A549 (cell line): ENCODE measurements around the gene STRBP.

Experiments
- CBX8 ChIP-seq: fragments of 200-600 bp; sonication (generic); IDR thresholded peaks from 2 replicates; pipeline ENCODE4 v1.6.1; 2016
- CHD2 ChIP-seq: fragments of 150-350 bp; IDR thresholded peaks from 2 replicates; pipeline ENCODE4 v1.6.1; 2014; ENCODE audit warnings: low read length; ENCODE audit not compliant: partially characterized antibody
- CTCF ChIP-seq: fragments of >200 bp; sonication (Bioruptor Twin); formaldehyde crosslinking; IDR thresholded peaks from 3 replicates; pipeline ENCODE4 v1.5.1; 2016
- ESRRA ChIP-seq: fragments of 150-350 bp; IDR thresholded peaks from 2 replicates; pipeline ENCODE4 v1.6.1; 2014; ENCODE audit warnings: mild to moderate bottlenecking, low read length, borderline replicate concordance
- MAZ ChIP-seq: fragments of 150-350 bp; IDR thresholded peaks from 2 replicates; pipeline ENCODE4 v1.6.1; 2014; ENCODE audit warnings: antibody characterized with exemption, low read depth, low read length, borderline replicate concordance
- MYC ChIP-seq: IDR thresholded peaks from 2 replicates; pipeline ENCODE4 v1.6.1; 2012; ENCODE audit warnings: mild to moderate bottlenecking, inconsistent platforms, low read length, improper control_type of control experiment, borderline replicate concordance
- POLR2A ChIP-seq: IDR thresholded peaks from 2 replicates; pipeline ENCODE4 v1.6.1; 2012; ENCODE audit warnings: mild to moderate bottlenecking, low read length
- RAD21 ChIP-seq, 2 experiments: fragments of >200 bp in 1 of 2; sonication (Bioruptor Twin) in 1 of 2; formaldehyde crosslinking in 1 of 2; IDR thresholded peaks in 1 of 2; conservative IDR thresholded peaks in 1 of 2; 2 replicates in 1 of 2; 3 replicates in 1 of 2; pipeline ENCODE4 v1.6.1; 2012 to 2018; ENCODE audit warnings: inconsistent platforms in 1 of 2
- RCOR1 ChIP-seq: fragments of 150-350 bp; IDR thresholded peaks from 2 replicates; pipeline ENCODE4 v1.6.1; 2014; ENCODE audit warnings: antibody characterized with exemption, low read length, low read depth
- SREBF2 ChIP-seq: fragments of 450-650 bp; IDR thresholded peaks from 2 replicates; pipeline ENCODE4 v1.6.1; 2014; ENCODE audit warnings: mild to moderate bottlenecking, moderate library complexity
- TP53 ChIP-seq: fragments of 250-450 bp; sonication (Bioruptor Pico); IDR thresholded peaks from 2 replicates; pipeline ENCODE4 v1.5.0; 2021; ENCODE audit warnings: mild to moderate bottlenecking, moderate library complexity
- ZFP36 ChIP-seq: fragments of 450-650 bp; IDR thresholded peaks from 2 replicates; pipeline ENCODE4 v1.6.1; 2014; ENCODE audit warnings: borderline replicate concordance; ENCODE audit not compliant: partially characterized antibody
- TF ChIP-seq, protein P1 (sequence below): fragments of 200-600 bp; sonication (generic); IDR thresholded peaks from 2 replicates; pipeline ENCODE4 v1.6.1; 2016; ENCODE audit warnings: antibody characterized with exemption, mild to moderate bottlenecking, moderate library complexity
- TF ChIP-seq, protein P2 (sequence below): IDR thresholded peaks from 2 replicates; pipeline ENCODE4 v1.6.1; 2012

DNA sequence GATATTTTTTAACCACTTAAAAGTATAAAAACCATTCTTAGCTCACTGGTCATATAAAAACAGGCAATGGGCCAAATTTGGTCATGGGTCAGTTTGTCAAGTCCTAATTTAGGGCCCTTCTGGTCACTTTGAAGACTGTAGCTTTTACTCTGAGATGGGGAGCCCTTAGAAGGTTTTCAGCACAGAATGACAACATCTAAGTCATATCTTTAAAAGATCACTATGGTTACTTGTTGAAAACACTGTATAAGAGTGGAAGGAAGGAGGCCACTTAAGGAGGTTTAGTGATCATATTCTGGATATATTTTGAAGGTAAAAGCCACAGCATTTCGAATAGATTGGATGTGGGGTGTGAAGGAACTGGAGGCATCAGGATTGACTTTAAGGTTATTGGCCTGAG lies 76.7 kb downstream of the STRBP start:
- TF ChIP-seq CTCF (no peak), RCOR1 (no peak), MYC (no peak), CHD2 (no peak), POLR2A (no peak), CBX8 (no peak), MAZ (no peak), TP53 (CRISPR knock-in tag) (no peak), ZFP36 (no peak), RAD21 (conservative IDR thresholded peaks at IDR 0.05 in 1 of 2, IDR thresholded peaks at IDR 0.05 in 1 of 2) (no peak), SREBF2 (no peak), ESRRA (no peak)
- TF ChIP-seq, protein P1, sequence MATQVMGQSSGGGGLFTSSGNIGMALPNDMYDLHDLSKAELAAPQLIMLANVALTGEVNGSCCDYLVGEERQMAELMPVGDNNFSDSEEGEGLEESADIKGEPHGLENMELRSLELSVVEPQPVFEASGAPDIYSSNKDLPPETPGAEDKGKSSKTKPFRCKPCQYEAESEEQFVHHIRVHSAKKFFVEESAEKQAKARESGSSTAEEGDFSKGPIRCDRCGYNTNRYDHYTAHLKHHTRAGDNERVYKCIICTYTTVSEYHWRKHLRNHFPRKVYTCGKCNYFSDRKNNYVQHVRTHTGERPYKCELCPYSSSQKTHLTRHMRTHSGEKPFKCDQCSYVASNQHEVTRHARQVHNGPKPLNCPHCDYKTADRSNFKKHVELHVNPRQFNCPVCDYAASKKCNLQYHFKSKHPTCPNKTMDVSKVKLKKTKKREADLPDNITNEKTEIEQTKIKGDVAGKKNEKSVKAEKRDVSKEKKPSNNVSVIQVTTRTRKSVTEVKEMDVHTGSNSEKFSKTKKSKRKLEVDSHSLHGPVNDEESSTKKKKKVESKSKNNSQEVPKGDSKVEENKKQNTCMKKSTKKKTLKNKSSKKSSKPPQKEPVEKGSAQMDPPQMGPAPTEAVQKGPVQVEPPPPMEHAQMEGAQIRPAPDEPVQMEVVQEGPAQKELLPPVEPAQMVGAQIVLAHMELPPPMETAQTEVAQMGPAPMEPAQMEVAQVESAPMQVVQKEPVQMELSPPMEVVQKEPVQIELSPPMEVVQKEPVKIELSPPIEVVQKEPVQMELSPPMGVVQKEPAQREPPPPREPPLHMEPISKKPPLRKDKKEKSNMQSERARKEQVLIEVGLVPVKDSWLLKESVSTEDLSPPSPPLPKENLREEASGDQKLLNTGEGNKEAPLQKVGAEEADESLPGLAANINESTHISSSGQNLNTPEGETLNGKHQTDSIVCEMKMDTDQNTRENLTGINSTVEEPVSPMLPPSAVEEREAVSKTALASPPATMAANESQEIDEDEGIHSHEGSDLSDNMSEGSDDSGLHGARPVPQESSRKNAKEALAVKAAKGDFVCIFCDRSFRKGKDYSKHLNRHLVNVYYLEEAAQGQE: no peak
- TF ChIP-seq, protein P2, sequence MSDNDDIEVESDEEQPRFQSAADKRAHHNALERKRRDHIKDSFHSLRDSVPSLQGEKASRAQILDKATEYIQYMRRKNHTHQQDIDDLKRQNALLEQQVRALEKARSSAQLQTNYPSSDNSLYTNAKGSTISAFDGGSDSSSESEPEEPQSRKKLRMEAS: no peak
